Fibroblast of pulmonary artery (primary cell): ENCODE results near the gene CPZ.
A peak's percentile ranks its signal among the peaks of the same experiment; 100 is the strongest.

Experiments used
- DNase-seq: peaks from one replicate; pipeline ENCODE4 v3.0.0-alpha.2; 2010; ENCODE audit warnings: low read depth
- H3K4me3 ChIP-seq: replicated peaks from 2 replicates; pipeline ENCODE4 v1.5.1; 2011; ENCODE audit warnings: low read depth, mild to moderate bottlenecking, control low read depth, low read length, moderate library complexity
- TF ChIP-seq, protein P1 (sequence below): IDR thresholded peaks from 2 replicates; pipeline ENCODE4 v1.5.1; 2011; ENCODE audit warnings: mild to moderate bottlenecking, control low read depth, low read length, inconsistent platforms; ENCODE audit errors: missing control alignments

Gene CPZ

DNA sequence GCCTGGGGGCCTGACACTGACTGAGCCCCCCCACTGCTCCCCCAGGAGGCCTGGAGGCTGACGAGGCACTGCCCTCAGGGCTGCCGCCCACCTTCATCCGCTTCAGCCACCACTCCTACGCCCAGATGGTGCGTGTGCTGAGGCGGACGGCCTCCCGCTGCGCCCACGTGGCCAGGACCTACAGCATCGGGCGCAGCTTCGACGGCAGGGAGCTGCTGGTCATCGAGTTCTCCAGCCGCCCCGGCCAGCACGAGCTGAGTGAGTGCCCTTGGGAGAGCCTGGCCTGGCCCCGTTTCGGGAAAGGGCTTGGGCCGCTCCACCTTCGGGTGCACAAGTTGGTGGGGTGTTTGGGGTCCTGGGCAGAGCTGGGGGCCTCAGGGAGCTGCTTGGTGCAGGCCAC lies 11.4 kb downstream of the CPZ start:
- DNase-seq: no peak
- no peak overlapping the region for H3K4me3 ChIP-seq
- TF ChIP-seq, protein P1, sequence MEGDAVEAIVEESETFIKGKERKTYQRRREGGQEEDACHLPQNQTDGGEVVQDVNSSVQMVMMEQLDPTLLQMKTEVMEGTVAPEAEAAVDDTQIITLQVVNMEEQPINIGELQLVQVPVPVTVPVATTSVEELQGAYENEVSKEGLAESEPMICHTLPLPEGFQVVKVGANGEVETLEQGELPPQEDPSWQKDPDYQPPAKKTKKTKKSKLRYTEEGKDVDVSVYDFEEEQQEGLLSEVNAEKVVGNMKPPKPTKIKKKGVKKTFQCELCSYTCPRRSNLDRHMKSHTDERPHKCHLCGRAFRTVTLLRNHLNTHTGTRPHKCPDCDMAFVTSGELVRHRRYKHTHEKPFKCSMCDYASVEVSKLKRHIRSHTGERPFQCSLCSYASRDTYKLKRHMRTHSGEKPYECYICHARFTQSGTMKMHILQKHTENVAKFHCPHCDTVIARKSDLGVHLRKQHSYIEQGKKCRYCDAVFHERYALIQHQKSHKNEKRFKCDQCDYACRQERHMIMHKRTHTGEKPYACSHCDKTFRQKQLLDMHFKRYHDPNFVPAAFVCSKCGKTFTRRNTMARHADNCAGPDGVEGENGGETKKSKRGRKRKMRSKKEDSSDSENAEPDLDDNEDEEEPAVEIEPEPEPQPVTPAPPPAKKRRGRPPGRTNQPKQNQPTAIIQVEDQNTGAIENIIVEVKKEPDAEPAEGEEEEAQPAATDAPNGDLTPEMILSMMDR: no peak

DNA sequence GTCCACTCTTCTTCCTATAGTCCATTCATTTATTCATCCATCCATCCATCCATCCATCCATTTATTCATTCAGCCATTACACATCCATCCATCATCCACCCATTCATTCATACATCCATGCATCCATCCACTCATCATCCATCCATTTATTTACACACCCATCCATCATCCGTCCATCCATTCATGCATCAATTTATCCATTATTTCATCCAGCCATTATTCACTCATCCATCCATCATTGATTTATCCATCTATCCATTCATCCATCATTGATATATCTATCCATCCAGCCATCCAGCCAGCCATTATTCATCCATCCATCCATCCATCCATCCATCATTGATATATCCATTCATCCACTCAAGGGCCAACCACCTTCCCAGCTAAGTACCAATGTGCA lies 12.7 kb downstream of the CPZ start:
- H3K4me3 ChIP-seq: no peak overlapping the region
- TF ChIP-seq, protein P1: no peak
- DNase-seq: no peak

DNA sequence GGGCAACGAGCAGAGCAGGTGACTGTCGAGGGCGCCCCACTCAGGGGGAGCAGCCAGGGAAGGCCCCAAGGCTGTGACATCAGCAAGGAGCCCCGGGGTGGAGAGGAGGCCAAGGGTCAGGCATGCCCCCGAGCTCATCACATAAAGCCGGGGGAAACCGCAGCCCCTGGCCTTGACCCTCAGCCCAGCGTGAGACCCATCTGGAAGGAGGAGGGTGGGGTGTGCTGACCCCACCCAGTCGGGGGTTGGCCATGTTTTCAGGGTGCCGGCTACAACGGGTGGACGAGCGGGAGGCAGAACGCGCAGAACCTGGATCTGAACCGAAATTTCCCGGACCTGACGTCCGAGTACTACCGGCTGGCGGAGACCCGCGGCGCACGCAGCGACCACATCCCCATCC lies 13.9 kb downstream of the CPZ start:
- DNase-seq: no peak
- no peak overlapping the region for H3K4me3 ChIP-seq
- TF ChIP-seq, protein P1: no peak

DNA sequence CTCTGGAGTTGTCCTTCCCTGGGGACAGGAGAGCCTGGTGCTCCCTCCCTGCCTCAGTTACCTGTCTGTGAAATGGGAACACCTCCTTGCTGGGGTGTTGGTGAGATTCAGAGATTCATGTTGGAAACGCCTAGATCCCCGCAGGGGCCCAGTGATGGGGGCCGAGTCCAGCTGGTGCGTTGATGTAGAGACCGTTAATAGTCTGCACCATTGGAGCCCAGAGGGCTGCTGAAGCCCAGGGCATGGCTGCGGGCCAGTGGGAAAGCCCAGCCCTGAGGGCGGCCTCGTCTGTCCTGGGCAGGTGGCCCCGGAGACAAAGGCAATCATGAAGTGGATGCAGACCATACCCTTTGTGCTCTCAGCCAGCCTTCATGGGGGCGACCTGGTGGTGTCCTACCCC lies 14.4 kb downstream of the CPZ start:
- H3K4me3 ChIP-seq: no peak overlapping the region
- TF ChIP-seq, protein P1: no peak
- no peak for DNase-seq

DNA sequence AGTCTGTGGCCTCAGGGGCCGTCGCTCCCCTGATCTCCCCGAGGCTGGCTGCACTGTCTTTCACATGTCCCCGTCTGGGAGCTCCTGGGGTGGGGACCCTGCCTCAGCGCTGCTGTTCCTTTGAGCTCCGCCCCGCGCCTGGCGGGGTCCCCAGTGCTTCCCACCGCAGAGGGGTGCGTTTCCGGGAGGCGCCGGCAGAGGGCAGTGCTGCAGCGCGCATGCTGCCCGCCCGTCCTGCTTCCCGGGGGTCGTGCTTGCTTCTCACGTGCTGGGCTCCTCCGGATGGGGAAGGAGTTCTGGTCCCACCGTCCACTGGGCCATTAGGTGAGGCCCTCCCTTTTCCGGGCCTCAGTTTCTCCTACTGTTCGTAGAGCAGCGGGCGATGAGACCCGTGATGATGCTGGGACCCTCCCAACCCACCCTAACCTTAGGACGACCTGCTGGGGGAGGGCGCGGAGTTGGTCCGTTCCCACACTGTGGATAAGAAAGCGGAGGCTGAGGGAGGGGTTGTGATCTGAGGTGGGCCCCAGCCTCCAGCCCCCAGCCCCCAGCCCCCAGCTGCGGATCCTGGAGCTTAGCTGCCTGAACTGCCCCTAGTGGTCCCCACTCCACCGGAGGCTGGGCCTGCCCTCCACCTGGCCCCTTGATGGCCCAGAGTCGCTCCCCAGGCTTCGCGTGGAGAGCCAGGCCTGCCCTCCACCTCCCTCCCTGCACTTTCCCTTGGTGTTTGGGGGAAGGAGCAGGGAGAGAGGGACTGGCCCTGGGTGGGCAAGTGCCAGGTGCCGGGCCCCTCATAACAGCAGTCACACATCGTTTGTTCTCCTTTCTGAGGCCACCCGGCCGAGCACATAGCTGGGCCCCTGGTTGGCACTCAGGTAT lies 15.3 kb downstream of the CPZ start:
- no peak for DNase-seq
- TF ChIP-seq, protein P1: peak; percentile 75
- no peak overlapping the region for H3K4me3 ChIP-seq

DNA sequence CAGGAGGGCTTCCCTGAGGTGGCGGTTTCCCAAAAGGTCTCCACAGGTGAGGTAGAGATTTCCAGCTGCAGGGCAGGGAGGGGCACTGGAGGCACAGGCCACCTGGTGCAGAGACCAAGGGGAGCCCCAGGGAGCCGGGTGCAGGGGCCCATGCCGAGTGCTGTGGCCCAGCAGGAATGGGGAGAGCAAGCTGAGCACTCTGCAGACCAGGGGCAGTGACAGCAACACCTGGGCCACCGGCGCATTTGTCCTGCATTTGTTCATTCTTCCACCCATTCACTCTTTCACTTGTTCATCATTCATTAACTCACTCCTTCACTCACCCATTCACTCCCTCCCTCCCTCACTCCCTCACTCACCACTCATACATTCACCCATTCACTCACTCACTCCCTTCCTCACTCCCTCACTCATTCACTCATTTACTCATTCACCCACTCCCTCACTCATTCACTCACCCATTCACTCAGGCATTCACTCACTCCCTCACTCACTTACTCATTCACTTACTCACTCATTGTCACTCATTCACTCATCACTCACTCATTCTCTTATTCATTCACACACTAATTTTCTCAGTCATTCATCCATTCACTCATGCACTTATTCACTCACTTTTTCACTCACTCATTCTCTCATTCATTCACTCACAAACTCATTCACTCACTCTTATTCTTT lies 16.3 kb downstream of the CPZ start:
- no peak for DNase-seq
- TF ChIP-seq, protein P1: no peak
- H3K4me3 ChIP-seq: no peak overlapping the region

DNA sequence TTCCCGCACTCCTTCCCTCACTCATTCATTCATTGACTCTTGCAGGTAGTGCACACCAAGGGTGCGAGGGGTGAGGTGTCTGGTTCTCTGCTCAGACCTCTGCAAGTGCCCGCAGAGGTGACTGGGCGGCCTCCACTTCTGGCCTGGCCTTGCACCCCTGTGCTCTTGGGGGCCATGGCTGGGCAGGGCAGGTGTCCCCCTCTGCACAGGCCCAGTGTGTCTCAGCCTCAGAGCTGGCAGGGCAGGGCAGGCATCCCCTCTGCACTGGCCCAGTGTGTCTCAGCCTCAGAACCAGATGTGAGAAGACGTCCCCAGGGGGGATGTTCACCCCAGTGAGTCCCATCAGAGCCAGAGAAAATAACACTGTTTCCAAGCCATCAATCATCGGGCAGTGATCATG lies 16.8 kb downstream of the CPZ start:
- DNase-seq: no peak
- no peak overlapping the region for H3K4me3 ChIP-seq
- TF ChIP-seq, protein P1: no peak
